Measurements from ENCODE around the gene OR52L1. TPM values are rescaled to one million over a fixed set of nuclear protein-coding genes. Genes with fewer than 3 reads are reported as not detected.
A peak's percentile ranks its signal among the peaks of the same experiment; 100 is the strongest.

The OR52L1 gene
- not detected for polyA plus RNA-seq
- long read RNA-seq, donor 1, result 0 reads
- long read RNA-seq, donor 2, result 0 reads
- long read RNA-seq, donor 3, result 0 reads
- long read RNA-seq, donor 4, result 0 reads
- long read RNA-seq, donor 5, result 0 reads
- long read RNA-seq, donor 6, result 0 reads
- long read RNA-seq, donor 7, result 0 reads
- long read RNA-seq, donor 8, result 0 reads
- long read RNA-seq, donor 9, result 0 reads
- long read RNA-seq, donor 10, result 0 reads

GRCh38 chr11:5986885-5987284 lies at the start of gene OR52L1:
Gene OR52L1 (minus strand): TSS chr11:5986985. CDS start chr11:5986930, 55 bp downstream.
- H3K9me3 ChIP-seq (ENCODE audit: control insufficient read depth in 2 of 2, insufficient read depth in 1 of 2, low read depth in 1 of 2, low read length in 1 of 2), result no peaks in the 10 kb centered on the region
- H3K4me1 ChIP-seq (ENCODE audit: control insufficient read depth in 3 of 3, insufficient read depth in 2 of 3, low read depth in 1 of 3, low read length in 2 of 3), result no peaks in the 10 kb centered on the region
- 47 to 59% (median 54%) methylated on average over 1 of the region's 1 CpG for WGBS, 3 donors
- H3K27ac ChIP-seq (ENCODE audit: low read depth in 1 of 3, low read length in 2 of 3), result no peak within 1 kb of the TSS
- FAIRE-seq (no peak), DNase-seq (no peak)
- no peaks in the 10 kb centered on the region for H3K36me3 ChIP-seq (ENCODE audit: control insufficient read depth in 3 of 3, insufficient read depth in 2 of 3, low read depth in 1 of 3, low read length in 3 of 3)
- H3K4me3 ChIP-seq (ENCODE audit: low read depth in 1 of 3, low read length in 3 of 3), result no peak within 1 kb of the TSS
- H3K27me3 ChIP-seq (ENCODE audit: control insufficient read depth in 3 of 3, insufficient read depth in 3 of 3, low read length in 3 of 3), result no peaks in the 10 kb centered on the region

- Histone ChIP-seq H3K27me3 (ENCODE audit: control insufficient read depth in 3 of 3, insufficient read depth in 3 of 3, low read length in 3 of 3) (no peaks in the 10 kb centered on the region), H3K4me1 (ENCODE audit: control insufficient read depth in 3 of 3, insufficient read depth in 2 of 3, low read depth in 1 of 3, low read length in 2 of 3) (no peaks in the 10 kb centered on the region), H3K9me3 (ENCODE audit: control insufficient read depth in 2 of 2, insufficient read depth in 1 of 2, low read depth in 1 of 2, low read length in 1 of 2) (no peaks in the 10 kb centered on the region), H3K36me3 (ENCODE audit: control insufficient read depth in 3 of 3, insufficient read depth in 2 of 3, low read depth in 1 of 3, low read length in 3 of 3) (no peaks in the 10 kb centered on the region), H3K27ac (ENCODE audit: low read depth in 1 of 3, low read length in 2 of 3) (no peak within 1 kb of the TSS), H3K4me3 (ENCODE audit: low read depth in 1 of 3, low read length in 3 of 3) (no peak within 1 kb of the TSS)
- FAIRE-seq (no peak), DNase-seq (no peak)
- WGBS, 3 donors, result 86 to 89% (median 88%) methylated on average over 1 of the region's 1 CpG
Measured at GRCh38 chr11:6030708-6031405, 44.1 kb upstream of the OR52L1 start, which contains the start of gene OR56A1. Gene OR56A1 (minus strand): TSS chr11:6030758. CDS start chr11:6027692, 3,066 bp downstream.

- no peaks in the 10 kb centered on the region for H3K9me3 ChIP-seq (ENCODE audit: control insufficient read depth in 2 of 2, insufficient read depth in 1 of 2, low read depth in 1 of 2, low read length in 1 of 2)
- DNase-seq (no peak), FAIRE-seq (no peak)
- H3K36me3 ChIP-seq (ENCODE audit: control insufficient read depth in 3 of 3, insufficient read depth in 2 of 3, low read depth in 1 of 3, low read length in 3 of 3), result no peaks in the 10 kb centered on the region
- H3K4me1 ChIP-seq (ENCODE audit: control insufficient read depth in 3 of 3, insufficient read depth in 2 of 3, low read depth in 1 of 3, low read length in 2 of 3), result no peaks in the 10 kb centered on the region
- no peak overlapping the region for H3K27ac ChIP-seq (ENCODE audit: low read depth in 1 of 3, low read length in 2 of 3)
- WGBS, 3 donors, result 79 to 89% (median 85%) methylated on average over 1 of the region's 1 CpG
- H3K4me3 ChIP-seq (ENCODE audit: low read depth in 1 of 3, low read length in 3 of 3), result no peak overlapping the region
- H3K27me3 ChIP-seq (ENCODE audit: control insufficient read depth in 3 of 3, insufficient read depth in 3 of 3, low read length in 3 of 3), result peaks cover 0 to 5% (median 0%) of the 10 kb centered on the region in 3 donors
Measured at GRCh38 chr11:6027501-6027900, 40.7 kb upstream of the OR52L1 start.

- no peaks in the 10 kb centered on the region for H3K36me3 ChIP-seq (ENCODE audit: control insufficient read depth in 3 of 3, insufficient read depth in 2 of 3, low read depth in 1 of 3, low read length in 3 of 3)
- WGBS, 3 donors, result 56 to 74% (median 58%) methylated on average over 2 of the region's 2 CpGs
- H3K27me3 ChIP-seq (ENCODE audit: control insufficient read depth in 3 of 3, insufficient read depth in 3 of 3, low read length in 3 of 3), result peaks cover 0 to 5% (median 0%) of the 10 kb centered on the region in 3 donors
- H3K4me1 ChIP-seq (ENCODE audit: control insufficient read depth in 3 of 3, insufficient read depth in 2 of 3, low read depth in 1 of 3, low read length in 2 of 3), result no peaks in the 10 kb centered on the region
- no peak overlapping the region for H3K27ac ChIP-seq (ENCODE audit: low read depth in 1 of 3, low read length in 2 of 3)
- DNase-seq, result no peak
- no peaks in the 10 kb centered on the region for H3K9me3 ChIP-seq (ENCODE audit: control insufficient read depth in 2 of 2, insufficient read depth in 1 of 2, low read depth in 1 of 2, low read length in 1 of 2)
- FAIRE-seq, result no peak
- H3K4me3 ChIP-seq (ENCODE audit: low read depth in 1 of 3, low read length in 3 of 3), result no peak overlapping the region
Measured at GRCh38 chr11:6025056-6025455, 38.3 kb upstream of the OR52L1 start.

- Histone ChIP-seq H3K4me3 (ENCODE audit: low read depth in 1 of 3, low read length in 3 of 3) (no peak overlapping the region), H3K27ac (ENCODE audit: low read depth in 1 of 3, low read length in 2 of 3) (no peak overlapping the region), H3K9me3 (ENCODE audit: control insufficient read depth in 2 of 2, insufficient read depth in 1 of 2, low read depth in 1 of 2, low read length in 1 of 2) (no peaks in the 10 kb centered on the region), H3K27me3 (ENCODE audit: control insufficient read depth in 3 of 3, insufficient read depth in 3 of 3, low read length in 3 of 3) (peaks cover 0 to 5% (median 0%) of the 10 kb centered on the region in 3 donors), H3K4me1 (ENCODE audit: control insufficient read depth in 3 of 3, insufficient read depth in 2 of 3, low read depth in 1 of 3, low read length in 2 of 3) (no peaks in the 10 kb centered on the region), H3K36me3 (ENCODE audit: control insufficient read depth in 3 of 3, insufficient read depth in 2 of 3, low read depth in 1 of 3, low read length in 3 of 3) (no peaks in the 10 kb centered on the region)
- DNase-seq (peak; percentile 37 to 62), FAIRE-seq (no peak)
- 0 to 1% (median 1%) methylated on average over 4 of the region's 4 CpGs for WGBS, 3 donors
Measured at GRCh38 chr11:6022956-6023355, 36.2 kb upstream of the OR52L1 start.

- H3K4me3 ChIP-seq (ENCODE audit: low read depth in 1 of 3, low read length in 3 of 3), result no peak overlapping the region
- H3K27me3 ChIP-seq (ENCODE audit: control insufficient read depth in 3 of 3, insufficient read depth in 3 of 3, low read length in 3 of 3), result no peaks in the 10 kb centered on the region
- DNase-seq (no peak), FAIRE-seq (no peak)
- no peaks in the 10 kb centered on the region for H3K4me1 ChIP-seq (ENCODE audit: control insufficient read depth in 3 of 3, insufficient read depth in 2 of 3, low read depth in 1 of 3, low read length in 2 of 3)
- peaks cover 0 to 4% of the 10 kb centered on the region in 2 donors for H3K9me3 ChIP-seq (ENCODE audit: control insufficient read depth in 2 of 2, insufficient read depth in 1 of 2, low read depth in 1 of 2, low read length in 1 of 2)
- no peaks in the 10 kb centered on the region for H3K36me3 ChIP-seq (ENCODE audit: control insufficient read depth in 3 of 3, insufficient read depth in 2 of 3, low read depth in 1 of 3, low read length in 3 of 3)
- 72 to 81% (median 74%) methylated on average over 3 of the region's 3 CpGs for WGBS, 3 donors
- H3K27ac ChIP-seq (ENCODE audit: low read depth in 1 of 3, low read length in 2 of 3), result no peak overlapping the region
Measured at GRCh38 chr11:6013042-6013441, 26.3 kb upstream of the OR52L1 start.

- FAIRE-seq (no peak), DNase-seq (no peak)
- 59 to 77% (median 70%) methylated on average over 4 of the region's 4 CpGs for WGBS, 3 donors
- H3K4me1 ChIP-seq (ENCODE audit: control insufficient read depth in 3 of 3, insufficient read depth in 2 of 3, low read depth in 1 of 3, low read length in 2 of 3), result no peaks in the 10 kb centered on the region
- no peaks in the 10 kb centered on the region for H3K27me3 ChIP-seq (ENCODE audit: control insufficient read depth in 3 of 3, insufficient read depth in 3 of 3, low read length in 3 of 3)
- H3K4me3 ChIP-seq (ENCODE audit: low read depth in 1 of 3, low read length in 3 of 3), result no peak overlapping the region
- H3K27ac ChIP-seq (ENCODE audit: low read depth in 1 of 3, low read length in 2 of 3), result no peak overlapping the region
- H3K9me3 ChIP-seq (ENCODE audit: control insufficient read depth in 2 of 2, insufficient read depth in 1 of 2, low read depth in 1 of 2, low read length in 1 of 2), result peaks cover 0 to 4% of the 10 kb centered on the region in 2 donors
- no peaks in the 10 kb centered on the region for H3K36me3 ChIP-seq (ENCODE audit: control insufficient read depth in 3 of 3, insufficient read depth in 2 of 3, low read depth in 1 of 3, low read length in 3 of 3)
Measured at GRCh38 chr11:6012035-6012668, 25.4 kb upstream of the OR52L1 start.

DNA sequence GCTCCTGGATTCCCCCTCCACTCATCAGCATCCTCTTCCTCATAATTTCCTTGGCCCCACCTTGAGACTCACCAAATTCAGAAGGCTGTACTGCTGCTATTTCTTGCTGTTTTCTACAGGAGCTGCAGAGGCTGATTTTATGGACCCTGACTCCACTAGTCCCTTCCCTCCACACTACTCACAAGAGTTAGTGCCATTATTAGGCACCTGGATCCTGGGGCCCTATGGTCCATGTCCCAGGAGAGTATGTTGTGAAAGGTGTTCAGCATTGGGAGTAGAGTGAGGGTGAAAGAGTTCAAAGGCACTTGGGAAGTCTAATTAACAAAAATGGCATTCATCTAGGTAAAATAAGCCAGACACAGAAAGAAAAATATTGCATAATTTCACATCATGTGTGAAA lies 20.1 kb upstream of the OR52L1 start, which contains the start of gene OR56A4:
OR56A4 (minus strand) TSS at position 101 of the 400 bp plus-strand sequence. CDS start 3,954 bp downstream, outside the sequence.
- no peak for FAIRE-seq
- Histone ChIP-seq H3K36me3 (ENCODE audit: control insufficient read depth in 3 of 3, insufficient read depth in 2 of 3, low read depth in 1 of 3, low read length in 3 of 3) (no peaks in the 10 kb centered on the region), H3K27me3 (ENCODE audit: control insufficient read depth in 3 of 3, insufficient read depth in 3 of 3, low read length in 3 of 3) (peaks cover 0 to 3% (median 0%) of the 10 kb centered on the region in 3 donors), H3K9me3 (ENCODE audit: control insufficient read depth in 2 of 2, insufficient read depth in 1 of 2, low read depth in 1 of 2, low read length in 1 of 2) (no peaks in the 10 kb centered on the region), H3K4me3 (ENCODE audit: low read depth in 1 of 3, low read length in 3 of 3) (no peak within 1 kb of the TSS), H3K27ac (ENCODE audit: low read depth in 1 of 3, low read length in 2 of 3) (no peak within 1 kb of the TSS), H3K4me1 (ENCODE audit: control insufficient read depth in 3 of 3, insufficient read depth in 2 of 3, low read depth in 1 of 3, low read length in 2 of 3) (no peaks in the 10 kb centered on the region)
- no peak for DNase-seq
